ENCODE results near the gene SLC6A4.

Gene SLC6A4

DNA sequence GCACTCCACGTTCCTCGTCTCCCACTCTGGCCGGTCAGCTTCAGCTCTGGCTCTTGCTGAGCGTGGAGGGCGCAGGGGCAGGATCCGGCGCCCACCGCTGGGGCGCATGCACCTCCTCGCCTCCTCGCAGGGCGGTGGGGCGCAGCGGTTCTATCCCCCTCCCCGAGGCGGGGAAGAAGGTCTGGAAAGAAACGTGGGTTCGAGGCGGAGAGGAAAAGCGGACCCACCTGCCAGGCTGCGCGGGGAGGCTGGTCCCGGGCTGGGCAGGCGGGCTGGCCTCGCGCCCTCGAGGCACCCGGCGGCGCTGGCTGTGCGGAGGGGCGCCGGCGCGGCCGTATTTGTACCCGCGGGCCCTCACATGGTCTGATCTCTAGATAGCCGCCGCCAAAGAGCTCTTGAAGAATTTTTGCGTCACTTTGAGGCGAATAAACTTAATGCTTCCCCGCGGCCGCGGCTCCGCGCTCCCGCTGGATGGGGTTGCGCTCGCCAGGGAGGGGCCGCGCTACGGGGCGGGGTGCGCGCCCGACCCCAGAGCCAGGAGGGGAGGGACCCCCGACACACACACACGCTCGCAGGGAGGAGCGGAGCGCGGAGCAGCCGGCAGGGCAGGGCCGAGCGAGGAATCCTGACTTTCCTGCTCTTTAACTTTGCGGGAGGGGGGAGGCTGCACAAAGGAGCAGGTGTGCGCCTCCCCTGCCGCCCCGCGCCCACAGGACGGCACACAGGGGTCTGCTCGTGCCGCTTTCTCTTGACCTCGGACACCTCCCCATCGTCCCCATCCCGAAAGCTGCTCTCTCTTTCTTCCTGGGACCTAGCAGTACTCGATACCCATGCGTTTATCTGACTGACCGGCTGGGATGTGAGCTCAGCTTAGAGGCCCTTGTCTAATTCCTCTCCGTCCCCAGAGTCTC is at the start of gene SLC6A4:
Gene SLC6A4, minus strand, starts transcription at position 312 of the 911 bp plus-strand sequence. CDS start 13,739 bp downstream, outside the sequence.
- DNase-seq, result no peak
- intact Hi-C loops (cut with DNase I), result no loop called here

DNA sequence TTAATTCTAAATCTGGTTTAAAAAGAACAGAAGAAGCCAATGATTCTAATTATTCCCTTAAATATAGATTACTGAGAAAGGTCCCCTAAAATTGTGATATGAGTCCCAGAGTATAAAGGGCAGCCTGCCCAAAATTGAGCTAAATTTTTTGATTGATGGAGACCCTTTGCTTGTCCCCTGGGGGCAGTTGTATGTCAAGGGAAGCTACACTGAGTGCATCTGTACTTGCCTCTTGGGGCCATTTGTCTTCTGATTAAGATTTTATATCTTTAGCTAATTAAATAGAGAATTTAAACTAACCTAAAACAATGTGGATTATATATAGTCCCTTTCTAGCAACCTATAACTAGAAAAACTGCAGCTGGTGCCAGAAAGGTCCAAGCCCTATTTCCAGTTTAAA is 43.7 kb upstream of the SLC6A4 start:
- no peak for DNase-seq
- intact Hi-C loops (cut with DNase I), result no loop called here

DNA sequence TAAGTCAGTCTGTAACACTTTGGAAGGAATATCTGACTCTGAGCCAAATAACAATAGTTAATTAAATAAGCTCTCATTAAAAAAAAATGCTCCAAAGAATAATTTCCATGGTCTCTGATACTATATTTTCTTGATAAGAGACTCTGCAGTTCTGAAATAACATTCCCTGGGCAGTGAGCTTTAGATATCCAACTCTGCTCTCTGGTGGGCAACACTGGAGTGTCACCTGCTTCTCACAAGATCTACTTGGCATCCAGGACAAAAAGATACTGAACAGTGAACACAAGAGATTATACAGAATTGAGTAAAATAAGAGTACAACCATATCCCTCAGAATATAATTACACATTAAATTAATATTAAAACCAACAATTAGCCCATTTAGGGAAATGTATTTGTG is 42.5 kb upstream of the SLC6A4 start:
- intact Hi-C loops (cut with DNase I), result no loop called here
- DNase-seq, result peak in 8 of 42 donors; percentile 13 to 46 (median 24)

DNA sequence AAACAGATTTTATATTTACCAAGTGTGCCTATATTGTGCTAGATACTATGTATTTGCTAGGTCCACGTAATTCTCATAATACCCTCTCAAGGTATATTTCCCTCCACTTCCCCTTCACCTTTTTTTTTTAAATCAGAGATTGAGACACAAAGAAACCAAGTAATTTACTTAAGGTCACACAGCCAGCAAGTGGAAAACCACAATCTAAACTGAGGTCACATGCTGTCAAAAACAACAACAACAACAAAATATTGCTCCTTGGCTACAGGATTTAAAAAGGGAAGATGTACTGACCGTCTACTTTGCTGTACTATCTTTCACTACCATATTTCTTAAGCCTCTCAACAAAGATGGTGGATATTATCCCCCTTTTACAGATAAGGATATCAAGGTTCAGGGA is 40.4 kb upstream of the SLC6A4 start:
- no peak for DNase-seq

DNA sequence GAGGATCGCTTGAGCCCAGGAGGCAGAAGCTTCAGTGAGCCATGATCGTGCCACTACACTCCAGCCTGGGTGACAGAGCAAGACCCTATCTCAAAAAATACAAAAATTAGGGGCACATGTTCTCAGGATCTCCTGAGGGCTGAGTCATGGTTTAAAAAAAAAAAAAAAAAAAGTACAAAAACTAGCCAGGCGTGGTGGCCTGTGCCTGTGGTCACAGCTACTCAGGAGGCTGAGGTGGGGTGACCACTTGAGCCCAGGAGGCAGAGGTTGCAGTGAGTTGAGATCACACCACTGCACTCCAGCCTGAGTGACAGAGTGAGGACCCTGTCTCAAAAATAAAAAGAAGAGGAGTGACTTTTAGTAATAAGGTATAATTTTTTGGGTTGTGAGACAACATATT is 39.4 kb upstream of the SLC6A4 start:
- no peak for DNase-seq
- intact Hi-C loops (cut with DNase I), result no loop called here

More for the DNA sequence above, 40.4 kb upstream of the SLC6A4 start:
- intact Hi-C loops (cut with DNase I), result no loop called here

DNA sequence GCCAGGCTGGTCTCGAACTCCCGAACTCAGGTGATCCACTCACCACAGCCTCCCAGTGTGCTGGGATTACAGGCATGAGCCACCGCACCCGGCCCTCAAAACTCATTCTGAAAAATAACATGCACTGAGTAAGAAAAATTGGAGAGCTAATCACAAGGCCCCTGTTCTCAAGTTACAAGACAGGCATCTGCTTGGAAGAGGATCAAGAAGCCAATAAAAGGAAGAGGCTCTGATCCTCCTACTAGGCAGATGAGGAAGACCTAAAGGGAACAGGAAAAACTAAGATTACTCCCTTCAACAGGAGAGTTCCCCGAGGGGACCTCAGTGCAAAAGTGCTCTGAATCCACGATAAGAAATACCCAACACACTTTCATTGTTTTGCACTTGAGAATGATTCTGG is 37.9 kb upstream of the SLC6A4 start:
- intact Hi-C loops (cut with DNase I), result no loop called here
- no peak for DNase-seq

DNA sequence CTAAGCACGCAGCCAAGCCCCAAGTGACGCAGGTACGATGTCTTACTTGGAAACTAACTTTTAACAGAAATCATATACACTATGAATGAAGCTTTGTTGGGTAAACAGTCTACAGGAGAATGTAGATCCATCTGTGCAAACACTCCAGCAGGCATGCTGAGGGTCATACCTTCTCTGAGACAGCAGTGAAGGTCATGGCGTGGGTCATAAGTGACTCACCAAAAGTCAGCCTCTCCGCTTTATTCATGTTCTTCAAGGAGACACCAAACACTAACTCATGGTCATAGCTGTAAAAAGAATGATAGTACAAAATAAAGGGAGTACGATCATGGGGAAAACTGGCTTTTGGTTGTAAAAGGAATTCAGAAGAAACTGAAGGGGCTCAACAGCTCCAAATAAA is 35.6 kb upstream of the SLC6A4 start:
- intact Hi-C loops (cut with DNase I), result no loop called here
- DNase-seq, result no peak

DNA sequence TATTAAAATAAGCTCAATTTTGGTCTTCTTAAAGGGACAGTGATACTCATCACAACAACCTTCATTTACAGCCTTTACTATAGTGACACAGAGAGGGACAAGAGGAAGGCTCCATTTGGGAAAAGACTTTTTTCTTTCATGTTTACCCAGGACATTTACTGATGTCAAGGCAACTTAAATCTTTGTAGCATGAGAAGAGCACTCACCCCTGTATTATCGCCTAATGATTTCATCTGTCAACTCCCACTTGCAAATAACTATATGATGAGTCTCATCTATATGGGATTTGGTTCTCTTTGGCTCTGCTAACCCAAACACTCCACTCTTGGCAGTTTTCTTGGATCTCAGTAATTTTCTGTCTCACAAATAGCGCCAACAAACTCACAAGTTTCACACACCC is 32.1 kb upstream of the SLC6A4 start:
- no peak for DNase-seq
- intact Hi-C loops (cut with DNase I), result no loop called here

DNA sequence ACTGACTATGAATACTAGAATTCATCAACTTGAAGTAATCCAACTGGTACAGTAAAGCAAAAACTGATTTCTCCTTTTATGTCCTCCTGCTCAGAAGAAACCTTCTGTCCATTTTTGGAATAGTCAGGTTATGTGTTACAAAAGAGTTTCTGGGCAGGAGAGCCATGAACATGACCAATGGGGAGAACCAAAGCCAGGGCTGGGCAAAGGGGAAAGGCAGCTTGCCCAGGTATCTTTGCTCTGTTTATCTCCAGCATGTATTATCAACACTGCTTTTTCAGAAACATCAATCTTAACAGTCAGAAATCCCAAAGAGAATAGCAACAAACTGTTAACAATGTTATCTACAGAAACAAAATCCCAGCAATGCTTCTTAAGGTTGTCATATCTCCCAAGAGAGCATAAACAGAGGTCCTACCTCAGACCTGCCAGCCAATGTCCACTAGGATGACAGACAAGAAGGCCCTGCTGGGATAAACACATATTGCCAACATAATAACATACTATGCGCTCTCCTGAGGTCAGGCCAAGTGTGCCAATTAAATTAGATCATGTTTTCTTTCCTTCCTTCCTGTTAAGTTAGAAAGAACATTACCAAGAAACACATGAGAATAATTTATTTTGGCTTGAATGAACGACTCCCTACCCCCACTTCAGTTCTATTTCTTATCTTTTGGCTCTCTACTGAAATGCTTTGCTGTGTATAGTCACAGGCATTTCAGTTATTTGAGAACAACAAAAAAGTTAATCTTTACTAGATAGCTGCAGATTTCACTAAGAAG is 28.2 kb upstream of the SLC6A4 start:
- no peak for DNase-seq
- intact Hi-C loops (cut with DNase I), result no loop called here

DNA sequence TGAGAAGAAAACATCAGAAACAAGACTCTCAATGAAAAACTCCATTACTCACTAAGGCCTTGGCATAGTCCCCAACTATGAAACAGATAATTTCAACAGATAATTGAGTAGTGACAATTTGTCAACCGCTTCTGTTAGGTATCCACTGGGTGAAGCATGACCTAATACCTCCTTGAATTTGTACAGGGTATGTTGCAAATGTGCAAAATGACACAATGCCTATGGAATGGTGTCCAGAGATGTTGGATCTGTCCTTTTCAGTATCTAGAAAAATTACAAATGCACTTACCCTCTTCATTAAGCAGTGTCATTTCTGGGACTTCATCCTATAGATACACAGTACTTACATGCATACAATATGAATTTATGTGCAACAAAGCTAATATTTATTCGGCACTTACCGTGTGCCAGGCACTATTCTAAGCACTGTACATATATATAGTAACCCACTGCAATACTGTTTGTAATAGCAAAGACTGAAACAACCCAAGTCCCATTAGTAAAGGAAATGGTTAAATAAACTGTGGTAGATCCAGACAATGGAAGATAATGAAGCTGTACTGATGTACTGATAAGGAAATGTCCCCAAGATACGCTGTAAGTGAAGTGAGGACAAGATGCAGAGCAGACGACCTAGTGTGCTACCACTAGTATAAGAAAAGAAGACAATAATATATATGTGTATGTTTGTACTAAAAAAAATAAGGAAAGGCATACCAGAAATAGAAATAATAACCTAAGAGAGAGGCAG is 21.4 kb upstream of the SLC6A4 start:
- no peak for DNase-seq
- intact Hi-C loops (cut with DNase I), result no loop called here

DNA sequence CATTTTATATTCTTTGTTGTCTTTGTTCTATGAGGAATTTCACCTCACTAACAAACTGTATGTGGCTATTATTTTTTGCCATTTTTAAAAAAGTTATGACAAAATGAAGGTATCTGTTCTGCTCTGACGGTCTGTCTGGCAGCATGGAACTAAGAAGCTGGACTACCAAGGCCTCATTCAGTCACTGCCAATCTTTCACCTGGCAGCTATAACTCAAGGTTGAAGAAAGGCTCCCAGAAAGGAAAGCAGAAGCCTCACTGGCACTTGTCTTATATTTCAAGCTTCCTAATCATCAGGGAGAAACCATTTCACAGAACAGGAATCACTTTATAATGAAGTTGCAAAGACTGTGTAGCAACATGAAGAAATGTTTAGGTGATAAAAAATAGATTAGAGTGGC is 18.7 kb upstream of the SLC6A4 start:
- no peak for DNase-seq

DNA sequence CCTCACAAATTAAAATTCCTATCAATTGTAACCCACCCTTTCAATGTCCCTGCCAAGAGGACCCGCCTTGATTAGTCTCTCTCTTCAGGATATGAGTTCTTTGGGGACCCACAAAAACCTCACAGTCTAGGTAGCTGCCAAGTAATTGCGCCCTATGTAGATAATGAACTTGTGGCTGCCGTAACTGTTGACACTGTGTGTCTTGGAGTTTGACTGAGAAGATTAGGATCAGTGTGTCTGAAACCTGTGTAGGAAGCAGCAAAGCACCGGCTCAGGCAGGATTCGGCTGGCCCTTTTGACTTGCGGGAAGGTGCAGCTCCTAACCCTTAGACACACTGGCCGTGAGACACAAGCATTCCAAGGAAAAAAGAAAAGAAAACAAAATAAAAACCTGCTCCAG is 17.8 kb upstream of the SLC6A4 start:
- intact Hi-C loops (cut with DNase I), result no loop called here
- DNase-seq, result no peak

More for the DNA sequence above, 18.7 kb upstream of the SLC6A4 start:
- intact Hi-C loops (cut with DNase I), result no loop called here

DNA sequence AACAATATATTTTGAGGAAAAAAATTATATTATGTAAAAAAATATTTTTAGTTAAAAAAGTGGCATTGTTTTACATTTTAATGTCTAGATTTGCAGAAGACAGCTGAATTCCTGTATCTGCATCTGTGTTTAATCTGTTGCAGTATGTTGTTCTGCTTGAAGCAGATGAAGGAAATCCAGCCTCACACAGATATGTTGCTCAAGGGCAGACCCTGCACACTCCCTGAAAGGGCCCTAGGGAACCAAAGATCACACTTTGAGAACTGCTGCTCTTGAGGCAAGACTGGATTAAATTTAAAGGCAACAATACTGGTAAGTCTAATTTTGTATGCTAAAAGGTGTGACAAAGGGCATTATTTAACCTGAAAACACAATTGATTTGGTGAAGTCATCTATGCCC is 16.4 kb upstream of the SLC6A4 start:
- intact Hi-C loops (cut with DNase I), result no loop called here
- no peak for DNase-seq

DNA sequence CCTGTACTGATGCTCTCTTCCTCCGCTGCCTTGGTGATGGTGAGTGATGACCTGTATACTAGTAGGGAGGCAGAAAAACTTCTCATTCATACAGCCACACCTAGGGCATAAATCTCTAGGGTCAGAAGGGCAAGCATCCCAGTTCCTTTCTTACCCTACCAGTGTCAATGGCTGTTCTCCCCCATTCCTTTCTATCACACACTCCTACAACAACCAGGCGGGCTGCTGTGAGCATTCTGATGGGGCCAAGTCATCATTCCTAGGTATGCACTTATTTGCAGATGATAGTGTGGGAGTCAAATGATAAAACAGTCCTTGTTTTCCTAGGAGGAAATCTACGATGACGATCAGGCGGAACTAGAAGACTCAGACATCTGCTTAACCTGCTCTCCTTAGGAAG is 14.0 kb upstream of the SLC6A4 start:
- intact Hi-C loops (cut with DNase I), result no loop called here
- DNase-seq, result no peak

DNA sequence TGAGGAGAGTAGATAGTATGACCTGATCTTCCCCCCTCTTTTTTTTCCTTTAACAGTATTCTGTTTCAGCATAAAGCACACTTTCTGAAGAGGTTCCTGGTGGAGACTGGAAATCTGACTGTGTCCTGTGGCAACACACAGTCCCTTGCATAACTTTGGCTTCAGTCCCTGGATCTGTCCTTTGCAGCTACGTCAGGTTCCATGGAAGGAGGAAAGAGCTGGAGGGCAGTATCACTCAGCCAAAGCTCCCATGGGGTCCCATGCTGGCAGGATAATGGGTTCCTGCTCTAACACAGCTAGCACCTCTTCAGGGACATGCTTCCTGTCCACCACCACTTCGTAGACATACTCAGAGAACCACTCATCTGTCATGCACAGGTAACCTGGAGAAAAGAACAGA is 13.3 kb upstream of the SLC6A4 start:
- DNase-seq, result no peak

DNA sequence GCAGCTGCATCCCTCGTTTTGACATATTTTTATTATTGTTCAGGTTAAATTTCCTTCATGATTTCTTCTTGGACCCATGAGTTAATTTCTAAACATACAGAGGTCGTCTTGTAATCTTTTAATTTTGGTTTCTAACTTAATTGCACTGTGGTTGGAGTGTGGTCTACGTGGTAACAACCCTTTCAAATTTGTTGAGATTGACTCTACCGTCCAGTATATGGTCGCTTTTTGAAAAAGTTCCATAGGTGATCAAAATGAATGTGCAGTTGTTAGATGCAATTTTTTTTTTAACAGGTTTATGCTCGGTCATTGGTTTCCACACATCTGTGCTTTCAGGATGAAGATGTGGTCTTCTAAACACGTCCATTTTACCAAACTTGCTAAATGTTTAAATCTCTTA is 11.0 kb upstream of the SLC6A4 start:
- intact Hi-C loops (cut with DNase I), result no loop called here
- no peak for DNase-seq

More for the DNA sequence above, 13.3 kb upstream of the SLC6A4 start:
- intact Hi-C loops (cut with DNase I), result no loop called here

DNA sequence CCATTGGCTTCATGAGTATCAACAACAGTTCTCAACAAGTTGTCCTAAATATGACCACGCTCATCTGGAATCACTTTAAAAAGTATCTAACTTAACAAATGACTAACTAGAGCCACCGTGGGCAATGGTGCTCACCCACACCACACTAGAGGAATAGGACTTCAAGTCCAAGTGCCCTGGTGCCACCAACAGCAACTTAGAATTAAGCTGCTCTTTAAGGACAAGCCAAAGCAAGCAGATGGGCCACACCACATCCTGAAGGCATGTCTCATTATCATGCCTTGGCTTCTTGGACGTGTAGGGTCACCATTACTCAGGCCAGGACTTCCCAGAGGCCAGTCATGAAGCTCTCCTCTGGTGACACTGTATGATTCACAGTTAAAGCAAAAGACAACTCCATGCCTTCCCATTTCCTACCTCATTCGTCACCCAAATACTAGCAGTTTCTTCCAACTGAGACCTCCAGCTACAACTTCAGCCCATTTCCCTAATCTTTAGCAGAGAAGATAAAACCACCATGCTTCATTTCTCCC is 9.4 kb upstream of the SLC6A4 start:
- intact Hi-C loops (cut with DNase I), result no loop called here

DNA sequence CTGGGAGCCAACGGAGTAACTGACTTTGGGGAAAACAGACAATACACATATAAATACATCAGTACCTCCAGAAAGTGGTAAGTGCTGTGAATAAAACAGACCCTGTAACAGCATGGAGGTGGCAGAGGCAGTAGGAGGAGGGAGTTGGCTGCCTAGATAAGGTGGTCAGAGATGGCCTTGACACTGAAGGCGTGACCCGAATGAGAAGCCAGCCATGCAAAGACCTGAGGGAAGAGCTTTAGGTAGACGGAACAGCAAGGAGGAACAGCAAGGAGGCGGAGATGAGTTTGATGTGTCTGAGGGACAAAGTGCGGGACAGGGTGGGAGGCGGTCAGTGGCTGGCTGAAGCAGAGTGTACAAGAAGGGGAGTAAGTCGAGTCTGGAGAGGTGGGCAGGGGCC is 8.1 kb upstream of the SLC6A4 start:
- intact Hi-C loops (cut with DNase I), result no loop called here
- DNase-seq, result peak in 1 of 42 donors; percentile 29

More for the DNA sequence above, 9.4 kb upstream of the SLC6A4 start:
- DNase-seq, result no peak

DNA sequence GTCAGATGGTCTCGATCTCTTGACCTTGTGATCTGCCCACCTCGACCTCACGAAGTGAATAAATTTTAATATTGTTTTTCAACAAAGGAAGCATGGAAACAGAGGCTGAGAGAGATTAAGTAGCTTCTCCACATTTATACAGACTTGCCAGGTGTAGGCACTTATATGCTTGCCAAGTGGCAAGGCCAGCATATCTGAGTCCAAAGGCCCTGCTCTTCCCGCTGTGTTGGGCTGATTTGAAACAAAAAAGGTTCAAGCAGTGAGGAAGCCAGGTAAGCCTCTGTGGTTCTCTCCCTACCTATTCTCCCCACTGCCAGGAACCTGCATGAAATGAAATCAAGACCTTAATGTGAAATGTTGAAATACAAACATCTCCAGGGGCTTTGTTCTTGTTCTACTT is 7.5 kb upstream of the SLC6A4 start:
- intact Hi-C loops (cut with DNase I), result no loop called here
- DNase-seq, result no peak

Measured in head of caudate nucleus (tissue), 42 donors.